Stimulated activated CD8-positive, alpha-beta memory T cell treated with anti-CD3 and anti-CD28 coated beads, Interleukin-4, amount 100 ng/mL, for 4 hours (primary cell): ENCODE measurements around the gene UBE2E3.
"Not testable (repeated sequence)": the region's sequence is repeated elsewhere in the genome, so short reads cannot be mapped to it uniquely, and the experiment has no call there.

Experiments
- DNase-seq, 2 donors: peaks; one replicate each; pipeline ENCODE4 v3.0.0-alpha.2; 2020; ENCODE audit warnings: low read depth in 2 of 2, low spot score in 1 of 2

The UBE2E3 gene

DNA sequence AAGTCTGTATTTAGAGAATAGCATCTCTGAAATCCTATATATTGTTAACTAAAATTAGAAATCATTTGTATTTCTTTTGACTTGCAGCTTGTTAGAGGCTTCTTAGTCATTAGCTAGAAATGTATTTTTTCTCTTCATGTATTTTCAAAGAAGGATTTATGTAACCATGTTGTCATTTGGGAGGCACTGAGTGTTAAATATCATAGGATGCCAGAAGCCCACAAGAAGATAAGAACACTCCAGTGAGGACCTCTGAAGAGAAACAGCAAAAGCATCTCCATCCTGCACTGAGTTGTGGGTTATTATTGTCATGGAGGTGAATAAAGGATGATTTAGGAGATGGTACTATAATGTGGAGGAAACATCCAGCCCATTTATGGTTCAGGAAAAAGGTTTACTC, 93.5 kb downstream of the UBE2E3 start:
- no peak for DNase-seq

GRCh38 chr2:181074457-181074856, 94.1 kb downstream of the UBE2E3 start:
- no peak for DNase-seq

DNA sequence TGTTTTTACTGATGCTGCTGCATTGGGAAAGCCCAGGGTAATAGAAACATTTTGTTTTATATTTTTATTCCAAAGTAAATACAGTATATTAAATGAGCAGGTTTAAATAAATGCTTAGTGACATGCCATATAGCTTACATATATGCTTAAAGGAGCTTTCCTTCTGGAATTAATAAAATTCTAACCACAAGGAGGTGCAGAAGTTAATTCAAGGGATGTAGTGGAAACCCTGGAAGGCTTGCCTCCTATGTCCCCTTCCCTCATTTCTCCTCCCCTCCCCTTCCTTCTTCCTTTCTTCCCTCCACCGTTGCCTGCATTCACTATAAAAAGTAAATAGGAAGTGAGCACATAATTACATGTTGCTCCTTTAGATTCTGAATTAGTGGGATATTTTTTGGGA, 96.3 kb downstream of the UBE2E3 start:
- no peak for DNase-seq

DNA sequence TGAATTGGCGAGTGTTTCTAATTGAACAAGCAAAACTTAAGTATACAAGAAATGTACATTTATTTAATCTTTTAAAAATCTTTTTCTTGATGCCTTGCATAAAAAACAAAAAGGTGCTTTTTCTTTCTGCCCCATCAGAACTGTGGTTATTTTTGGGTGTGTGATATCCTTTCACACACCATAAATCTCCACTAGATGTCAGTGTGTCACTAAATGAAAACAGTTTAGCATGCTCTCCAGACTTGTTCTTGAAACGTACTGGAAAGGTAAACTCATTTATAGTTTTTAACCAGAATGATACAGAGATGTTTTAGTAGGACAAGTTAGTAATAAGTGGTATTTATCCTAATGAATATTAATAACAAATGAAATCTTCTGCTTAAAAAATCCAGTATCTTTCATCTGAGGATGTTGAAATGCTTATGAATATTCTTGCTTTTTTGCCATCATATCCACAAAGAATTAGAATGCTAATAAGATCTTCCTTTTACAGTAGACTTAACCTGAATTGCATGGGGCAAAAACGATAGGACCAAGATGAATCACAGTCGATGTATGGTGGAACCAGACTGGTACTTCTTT, 96.8 kb downstream of the UBE2E3 start:
- DNase-seq, result no peak

DNA sequence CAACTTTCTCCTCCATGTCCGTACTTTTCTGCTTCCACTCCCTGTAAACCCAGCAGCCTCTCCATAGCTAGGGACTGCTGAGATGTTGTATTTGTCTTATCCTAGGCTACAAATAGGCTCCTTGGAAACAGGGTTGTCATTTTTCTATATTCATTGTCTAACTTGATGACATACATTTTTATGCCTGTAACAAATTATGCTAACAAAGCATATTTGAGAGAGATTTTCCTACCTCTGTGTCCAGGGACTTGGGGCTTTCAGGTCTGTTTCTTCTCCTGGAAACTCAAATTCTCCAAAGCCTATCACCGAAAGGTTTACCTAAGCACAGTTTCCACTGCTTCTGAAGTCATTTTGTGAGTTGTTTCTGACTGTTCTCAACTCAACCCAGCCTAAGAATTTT, 102.7 kb downstream of the UBE2E3 start:
- DNase-seq, result no peak

DNA sequence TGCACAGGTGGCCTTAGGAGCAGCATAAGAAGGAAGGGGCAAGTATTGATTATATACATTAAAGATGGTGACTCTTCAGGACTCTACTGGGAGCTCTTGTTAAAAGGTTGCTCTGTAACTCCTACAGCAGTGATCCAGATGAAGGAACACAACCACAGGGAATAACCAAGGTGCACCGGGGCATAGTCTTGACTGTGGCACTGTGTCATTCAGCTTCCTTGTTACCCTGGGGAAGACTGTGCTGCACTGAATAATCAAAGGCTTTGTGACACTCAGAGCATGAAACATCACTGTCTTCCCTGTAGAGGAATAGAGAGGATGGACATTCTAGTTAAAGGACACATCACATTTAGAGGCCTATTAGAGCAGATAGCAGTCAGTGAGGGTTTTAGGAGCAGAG, 105.3 kb downstream of the UBE2E3 start:
- DNase-seq, result no peak

- not testable (repeated sequence) for DNase-seq
Observed at GRCh38 chr2:181091920-181092319, 111.5 kb downstream of the UBE2E3 start.

GRCh38 chr2:181095486-181095885, 115.1 kb downstream of the UBE2E3 start:
- no peak for DNase-seq

DNA sequence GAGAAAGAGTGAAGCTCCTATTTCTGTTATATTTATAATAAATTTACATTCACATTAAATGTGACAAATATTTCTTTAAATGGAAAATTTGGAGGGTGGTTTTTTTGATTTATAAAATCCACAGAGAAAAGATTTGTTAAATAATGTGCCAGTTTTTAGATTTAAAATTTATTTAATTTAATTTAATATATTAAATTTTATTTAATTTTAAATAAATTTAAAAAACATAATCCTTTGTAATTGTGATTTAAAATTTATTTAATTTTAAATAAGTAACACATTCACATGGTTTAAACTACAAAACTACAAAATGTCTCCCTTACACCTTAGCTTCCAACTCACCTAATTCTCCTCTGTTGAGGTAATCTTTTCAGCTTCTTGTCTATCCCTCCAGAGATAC, 123.3 kb downstream of the UBE2E3 start:
- DNase-seq, result no peak

GRCh38 chr2:181104512-181105115, 124.2 kb downstream of the UBE2E3 start:
- no peak for DNase-seq

- no peak for DNase-seq
Observed at GRCh38 chr2:181105562-181105961, 125.2 kb downstream of the UBE2E3 start.

- no peak for DNase-seq
Observed at GRCh38 chr2:181106229-181106628, 125.8 kb downstream of the UBE2E3 start.

DNA sequence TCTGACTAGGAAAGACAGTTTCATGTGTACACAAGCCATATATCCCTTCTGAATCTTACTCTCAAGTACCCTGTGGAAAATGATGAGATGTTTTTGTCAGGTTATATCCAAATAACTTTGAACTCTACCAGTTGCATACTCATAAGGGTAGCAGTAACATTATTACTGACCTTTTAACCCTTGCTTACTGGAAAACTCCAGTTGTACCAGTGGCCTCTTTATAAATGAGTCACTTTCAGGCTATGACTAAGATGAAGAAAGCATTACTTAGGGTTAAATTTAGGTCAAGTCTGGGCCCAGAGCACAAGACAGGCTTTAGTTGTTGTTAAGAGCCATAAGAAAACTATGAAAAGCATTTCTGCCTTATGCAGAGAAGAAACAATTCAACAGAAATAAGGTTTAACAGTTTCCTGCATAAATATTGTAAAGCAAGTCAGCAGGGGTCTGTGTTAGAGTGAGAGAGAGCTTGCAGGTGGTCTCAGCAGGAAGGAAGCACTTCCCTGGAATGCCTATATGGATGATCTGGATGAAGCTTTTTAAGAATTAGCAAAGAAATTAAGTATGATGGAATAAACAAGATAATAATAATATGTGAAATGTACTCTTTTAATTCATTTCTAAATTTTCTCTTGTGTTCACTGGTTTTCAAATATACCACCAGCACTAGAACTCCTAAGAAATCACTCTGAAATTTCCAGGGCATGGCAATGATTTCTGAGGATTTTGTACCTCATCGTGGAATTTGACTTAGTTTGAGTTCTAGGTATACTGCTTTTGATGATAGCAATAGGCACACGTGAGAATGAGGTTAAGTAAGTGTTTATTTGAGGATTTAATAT, 126.6 kb downstream of the UBE2E3 start:
- DNase-seq, result no peak

DNA sequence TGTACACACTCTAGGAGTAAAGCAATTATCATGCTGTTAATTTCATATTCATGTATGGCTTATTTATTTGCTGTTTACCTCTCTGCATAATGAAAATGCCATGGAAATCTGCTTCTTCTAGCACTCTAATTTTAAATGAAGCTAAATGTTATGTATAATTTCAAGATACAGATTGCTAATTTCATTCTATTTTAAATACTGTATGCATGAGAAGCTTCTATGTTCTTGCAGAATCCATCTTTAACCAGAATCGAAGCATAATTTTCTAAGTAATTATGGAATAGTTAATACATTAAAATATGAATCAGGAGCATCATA, 127.2 kb downstream of the UBE2E3 start:
- DNase-seq, result no peak

GRCh38 chr2:181111059-181111458, 130.7 kb downstream of the UBE2E3 start:
- DNase-seq, result no peak

DNA sequence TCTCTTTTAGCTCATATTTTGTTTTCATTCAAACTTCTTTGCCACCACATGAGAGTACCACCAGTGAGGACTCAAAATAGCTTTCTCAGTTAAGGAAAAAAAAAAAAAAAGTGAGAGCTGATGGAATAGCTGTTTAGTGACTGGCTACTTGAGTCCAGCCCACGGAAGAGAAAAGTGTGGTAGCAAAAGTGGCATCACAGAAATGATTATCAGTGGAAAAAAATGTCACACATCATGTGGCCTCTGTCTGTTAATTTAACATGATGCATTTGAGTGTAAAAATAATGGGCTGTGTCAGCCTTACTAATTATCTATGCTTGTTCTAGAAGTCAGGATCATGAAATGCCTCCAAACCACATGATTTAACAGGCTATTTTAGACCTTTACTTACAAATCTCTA, 132.5 kb downstream of the UBE2E3 start:
- DNase-seq, result no peak
